K562 (cell line): ENCODE data around the gene CHST2. TPM values are rescaled to one million over a fixed set of nuclear protein-coding genes. Genes with fewer than 3 reads are reported as not detected.
A peak's percentile ranks its signal among the peaks of the same experiment; 100 is the strongest.

Source experiments
- AFF4 ChIP-seq: sonication (generic); formaldehyde crosslinking; IDR thresholded peaks from 2 replicates; pipeline ENCODE4 v1.8.0; 2023; ENCODE audit warnings: mild to moderate bottlenecking, missing genetic modification reagents
- BRD9 ChIP-seq: fragments of 450-650 bp; IDR thresholded peaks from 2 replicates; pipeline ENCODE4 v1.6.1; 2018; ENCODE audit warnings: low read depth; ENCODE audit not compliant: partially characterized antibody
- ETV1 ChIP-seq: fragments of 450-650 bp; conservative IDR thresholded peaks from 2 replicates; pipeline ENCODE4 v1.6.1; 2016; ENCODE audit warnings: missing genetic modification characterization, control low read depth, low read depth, missing compliant biosample characterization
- GABPB1 ChIP-seq: sonication (generic); formaldehyde crosslinking; IDR thresholded peaks from 2 replicates; pipeline ENCODE4 v1.8.0; 2022; ENCODE audit warnings: mild to moderate bottlenecking, missing genetic modification reagents
- GTF3C2 ChIP-seq: IDR thresholded peaks from 3 replicates; pipeline ENCODE4 v1.6.1; 2011; ENCODE audit warnings: borderline replicate concordance, mild to moderate bottlenecking, moderate library complexity; ENCODE audit not compliant: insufficient read length; ENCODE audit errors: extremely low read depth
- HNRNPL ChIP-seq: fragments of 200-400 bp; formaldehyde crosslinking; IDR thresholded peaks from 2 replicates; pipeline ENCODE4 v1.6.1; 2017; ENCODE audit warnings: low read depth, mild to moderate bottlenecking, low read length
- ILF3 ChIP-seq: fragments of 450-650 bp; IDR thresholded peaks from 2 replicates; pipeline ENCODE4 v1.6.1; 2018; ENCODE audit warnings: antibody characterized with exemption, mild to moderate bottlenecking, moderate library complexity, borderline replicate concordance
- KDM5B ChIP-seq: fragments of 200-600 bp; sonication (generic); IDR thresholded peaks from 2 replicates; pipeline ENCODE4 v1.6.1; 2012; ENCODE audit warnings: low read depth, mild to moderate bottlenecking, moderate library complexity, low read length, control low read depth, inconsistent platforms; ENCODE audit not compliant: insufficient replicate concordance
- NFE2L1 ChIP-seq: fragments of 450-650 bp; IDR thresholded peaks from 2 replicates; pipeline ENCODE4 v1.6.1; 2016; ENCODE audit warnings: missing genetic modification characterization, low read depth, mild to moderate bottlenecking, missing compliant biosample characterization, moderate library complexity, borderline replicate concordance
- POLR2G ChIP-seq: fragments of 200-400 bp; formaldehyde crosslinking; IDR thresholded peaks from 2 replicates; pipeline ENCODE4 v1.6.1; 2017; ENCODE audit warnings: low read depth, mild to moderate bottlenecking, antibody characterized with exemption, low read length, moderate library complexity
- TEAD1 ChIP-seq, 2 experiments: fragments of 450-650 bp in 1 of 2; sonication (generic) in 1 of 2; formaldehyde crosslinking; IDR thresholded peaks; 2 replicates each; pipeline versions ENCODE4 v1.4.0 to v1.8.0; 2020 to 2022; ENCODE audit warnings: mild to moderate bottlenecking in 2 of 2, missing genetic modification reagents in 1 of 2
- TFAP4 ChIP-seq: sonication (generic); formaldehyde crosslinking; IDR thresholded peaks from 2 replicates; pipeline ENCODE4 v1.8.0; 2022; ENCODE audit warnings: missing genetic modification reagents, mild to moderate bottlenecking, moderate library complexity, borderline replicate concordance
- YY1 ChIP-seq, 3 experiments: IDR thresholded peaks; 2 replicates each; pipeline ENCODE4 v1.6.1; 2011; ENCODE audit warnings: low read length in 2 of 3, mild to moderate bottlenecking in 2 of 3, moderate library complexity in 2 of 3, borderline replicate concordance in 1 of 3, control low read depth in 1 of 3, low read depth in 1 of 3; ENCODE audit not compliant: insufficient read depth in 3 of 3, insufficient replicate concordance in 2 of 3, control insufficient read depth in 1 of 3, insufficient read length in 1 of 3; ENCODE audit errors: extremely low read depth in 1 of 3
- ZBTB7A ChIP-seq: IDR thresholded peaks from 2 replicates; pipeline ENCODE4 v1.6.1; 2011; ENCODE audit warnings: low read depth, mild to moderate bottlenecking, low read length, moderate library complexity, borderline replicate concordance; ENCODE audit not compliant: control insufficient read depth
- ZNF354B ChIP-seq: fragments of 250-450 bp; sonication (Bioruptor Pico); IDR thresholded peaks from 2 replicates; pipeline ENCODE4 v1.4.0; 2020
- ZNF586 ChIP-seq: fragments of 450-650 bp; formaldehyde crosslinking; conservative IDR thresholded peaks from 2 replicates; pipeline ENCODE4 v1.4.0; 2020; ENCODE audit warnings: mild to moderate bottlenecking, moderate library complexity
- polyA plus RNA-seq, 8 experiments: library from polyadenylated mRNA; depleted of rRNA in 4 of 8; stranded (reverse) in 5 of 8; unstranded in 3 of 8; fragments of >200 nt; fragmentation: Nextera tagmentation in 2 of 8; fragmentation: Illumina TruSeq in 1 of 8; extraction: Ambion mirVana in 2 of 8; extraction: Trizol in 1 of 8; gene quantifications; 2 replicates each; pipeline versions ENCODE4 v1.2.1 to v1.2.3, GENCODE V29; 2011 to 2014; ENCODE audit warnings: inconsistent platforms in 1 of 8, missing spikeins in 1 of 8
- total RNA-seq, 7 experiments: library from RNA; depleted of rRNA in 6 of 7; stranded (reverse); fragments of >200 nt in 6 of 7; fragmentation: Illumina TruSeq in 2 of 7; extraction: Trizol in 2 of 7; gene quantifications; 2 replicates each; pipeline versions ENCODE4 v1.2.1 to v1.2.3, GENCODE V29; 2011 to 2021; ENCODE audit warnings: low replicate concordance in 1 of 7

The CHST2 gene
- total and polyA plus RNA-seq, 9 of the 15 experiments (the other 6 are each of a cell fraction or from before 2014, with no cell fraction given) = 3.4 to 60.3 (median 13.9) TPM

- TF ChIP-seq AFF4 (CRISPR knock-in tag) (0 out of 2 replicates have a peak, but pooled peaks have one; percentile 6), KDM5B (peak; percentile 20), HNRNPL (peak; percentile 69; the same call in 1 of the 2 replicates), GTF3C2 (no peak), TEAD1 (CRISPR knock-in tag; IDR thresholded peaks at IDR 0.05) (peak in 1 of 2 experiments; percentile 45; a peak in 1 of 4 replicates), ZBTB7A (0 out of 2 replicates have a peak, but pooled peaks have one; percentile 39), ILF3 (no peak), NFE2L1 (tag) (no peak), YY1 (IDR thresholded peaks at IDR 0.05; ENCODE audit: borderline replicate concordance in 1 of 3, control insufficient read depth in 1 of 3, extremely low read depth in 1 of 3, insufficient read depth in 3 of 3, insufficient read length in 1 of 3, insufficient replicate concordance in 2 of 3, low read depth in 1 of 3, low read length in 2 of 3) (peak in 1 of 3 experiments; percentile 7), ETV1 (tag) (0 out of 2 replicates have a peak, but pooled peaks have one; percentile 30), GABPB1 (0 out of 2 replicates have a peak, but pooled peaks have one; percentile 24), ZNF354B (no peak), POLR2G (peak; percentile 71), ZNF586 (CRISPR knock-in tag) (no peak), TFAP4 (peak; percentile 47; the same call in 1 of the 2 replicates), BRD9 (no peak)
These were observed 574 bp downstream of the CHST2 start (continued) for GRCh38 chr3:143119974-143120715.
